Mesendoderm (in vitro differentiated cells): ENCODE data around the gene LMBRD1.
"Not testable (repeated sequence)": the region's sequence is repeated elsewhere in the genome, so short reads cannot be mapped to it uniquely, and the experiment has no call there.

Source experiments
- DNase-seq: peaks from one replicate; pipeline ENCODE4 v3.0.0; 2013
- H2AK5ac ChIP-seq: 2 replicates; pipeline ENCODE4 v1.6.1; 2013; ENCODE audit warnings: low read length, inconsistent platforms
- H2BK120ac ChIP-seq: 2 replicates; pipeline ENCODE4 v1.6.1; 2013; ENCODE audit warnings: low read depth, mild to moderate bottlenecking, low read length, moderate library complexity, mixed read lengths
- H2BK15ac ChIP-seq: replicated peaks from 2 replicates; pipeline ENCODE4 v1.6.1; 2013; ENCODE audit warnings: low read depth, mild to moderate bottlenecking, moderate library complexity
- H2BK5ac ChIP-seq: 2 replicates; pipeline ENCODE4 v1.6.1; 2013; ENCODE audit warnings: low read length, inconsistent platforms
- H3K18ac ChIP-seq: 2 replicates; pipeline ENCODE4 v1.6.1; 2013; ENCODE audit warnings: mild to moderate bottlenecking, low read length, mixed read lengths
- H3K23ac ChIP-seq: one replicate; pipeline ENCODE4 v1.6.1; 2013; ENCODE audit warnings: low read length
- H3K27ac ChIP-seq: 2 replicates; pipeline ENCODE4 v1.5.1; 2013; ENCODE audit warnings: low read depth, mild to moderate bottlenecking, inconsistent platforms, low read length, moderate library complexity
- H3K27me3 ChIP-seq: 2 replicates; pipeline ENCODE4 v1.6.1; 2013; ENCODE audit warnings: low read length, control low read depth, mild to moderate bottlenecking, inconsistent platforms; ENCODE audit not compliant: insufficient read depth, poor library complexity
- H3K36me3 ChIP-seq: 2 replicates; pipeline ENCODE4 v1.6.1; 2013; ENCODE audit warnings: low read length, inconsistent platforms; ENCODE audit not compliant: control insufficient read depth, insufficient read depth
- H3K4ac ChIP-seq: one replicate; pipeline ENCODE4 v1.6.1; 2013; ENCODE audit warnings: low read depth, mild to moderate bottlenecking, low read length, moderate library complexity
- H3K4me1 ChIP-seq: 2 replicates; pipeline ENCODE4 v1.6.1; 2013; ENCODE audit warnings: low read depth, low read length, inconsistent platforms; ENCODE audit not compliant: control insufficient read depth
- H3K4me2 ChIP-seq: 2 replicates; pipeline ENCODE4 v1.6.1; 2013; ENCODE audit warnings: low read length
- H3K4me3 ChIP-seq: 2 replicates; pipeline ENCODE4 v1.5.1; 2013; ENCODE audit warnings: mild to moderate bottlenecking, low read length
- H3K56ac ChIP-seq: one replicate; pipeline ENCODE4 v1.6.1; 2013; ENCODE audit warnings: low read length
- H3K79me1 ChIP-seq: 2 replicates; pipeline ENCODE4 v1.6.1; 2013; ENCODE audit warnings: low read length, inconsistent platforms
- H3K79me2 ChIP-seq: 2 replicates; pipeline ENCODE4 v1.6.1; 2013; ENCODE audit warnings: mild to moderate bottlenecking, low read length; ENCODE audit not compliant: control insufficient read depth, insufficient read depth
- H3K9ac ChIP-seq: 2 replicates; pipeline ENCODE4 v1.6.1; 2013; ENCODE audit warnings: low read length, inconsistent platforms
- H4K5ac ChIP-seq: one replicate; pipeline ENCODE4 v1.6.1; 2013; ENCODE audit warnings: low read length
- H4K8ac ChIP-seq: one replicate; pipeline ENCODE4 v1.6.1; 2013; ENCODE audit warnings: low read depth, mild to moderate bottlenecking, control low read depth, low read length, moderate library complexity
- WGBS: extraction: QIAGEN DNeasy Blood & Tissue Kit; methylation state at CpG from one replicate; pipeline ENCODE4 v1.1.7; 2013; ENCODE audit warnings: low lambda C conversion rate, missing lambda C conversion rate; ENCODE audit not compliant: insufficient coverage; ENCODE audit errors: extremely low coverage; 5-methylcytosine and 5-hydroxymethylcytosine counted together

LMBRD1 gene

DNA sequence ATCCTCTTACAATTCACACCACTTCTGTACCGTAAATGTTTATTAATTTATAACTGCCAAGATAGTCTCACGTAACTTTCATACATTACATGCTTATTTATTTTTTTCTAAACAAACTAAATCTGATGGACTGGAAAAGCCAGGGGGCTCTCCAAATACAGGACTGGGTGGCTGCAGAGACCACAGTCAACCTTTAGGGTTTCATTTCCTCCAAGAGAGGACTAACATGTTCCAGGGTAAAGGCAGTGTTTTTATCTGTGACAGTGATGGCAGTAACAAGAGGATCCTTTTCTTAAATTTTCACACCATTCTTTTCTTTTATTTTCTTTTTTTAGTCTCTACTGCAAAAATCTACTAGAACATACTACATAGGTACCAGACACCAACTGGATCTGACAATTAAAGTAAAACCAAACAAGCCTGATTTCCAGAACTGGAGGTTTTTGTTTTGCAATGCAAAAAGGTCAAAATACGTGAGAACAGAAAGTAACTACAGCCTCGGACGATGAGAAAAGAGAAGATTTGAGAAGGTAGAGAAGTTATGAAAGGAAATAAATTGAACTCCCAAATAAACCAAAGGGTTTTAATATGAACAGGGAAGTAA lies 1.2 kb downstream of the LMBRD1 start:
- DNase-seq, result peak; percentile 45
- H3K56ac ChIP-seq, result no peak overlapping the region
- no peak overlapping the region for H3K18ac ChIP-seq
- no peak overlapping the region for H3K23ac ChIP-seq
- H4K5ac ChIP-seq, result no peak overlapping the region
- H3K79me2 ChIP-seq, result peaks cover 14% of the 10 kb centered on the region
- H3K27me3 ChIP-seq, result no peaks in the 10 kb centered on the region
- WGBS, result 100% methylated on average over 2 of the region's 5 CpGs
- H3K79me1 ChIP-seq, result no peaks in the 10 kb centered on the region
- H3K36me3 ChIP-seq, result no peaks in the 10 kb centered on the region
- peaks cover 4% of the 10 kb centered on the region for H3K4me1 ChIP-seq
- H2BK120ac ChIP-seq, result no peak overlapping the region
- H4K8ac ChIP-seq, result no peak overlapping the region
- H3K4me3 ChIP-seq, result peak overlapping the region; percentile 62
- H3K27ac ChIP-seq, result no peak overlapping the region
- peak overlapping the region; percentile 81 for H3K4me2 ChIP-seq
- H3K9ac ChIP-seq, result peak overlapping the region; percentile 4
- H2AK5ac ChIP-seq, result no peak overlapping the region
- no peak overlapping the region for H2BK5ac ChIP-seq
- no peak overlapping the region for H3K4ac ChIP-seq
- H2BK15ac ChIP-seq, result no peak overlapping the region

DNA sequence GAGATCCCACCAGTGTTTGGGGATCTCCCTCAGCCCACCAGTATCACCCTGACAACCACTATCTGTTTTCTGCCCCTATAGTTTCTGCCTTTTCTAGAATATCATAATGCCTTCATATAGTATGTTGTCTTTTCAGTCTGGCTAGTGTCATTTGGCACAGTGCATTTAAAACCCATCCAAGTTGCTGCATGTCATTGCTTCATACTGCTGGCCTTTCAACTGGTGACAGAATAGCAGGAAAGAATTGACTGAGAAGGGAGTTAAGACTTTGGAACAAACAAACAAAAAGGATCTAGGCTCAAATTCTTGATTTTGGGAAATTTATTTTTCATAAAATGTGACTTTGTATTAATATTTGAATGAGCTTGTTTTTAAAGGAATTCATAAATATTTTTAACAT lies 4.5 kb downstream of the LMBRD1 start:
- Histone ChIP-seq H3K27ac (no peak overlapping the region), H3K79me1 (no peaks in the 10 kb centered on the region), H3K4me1 (peaks cover 4% of the 10 kb centered on the region), H3K79me2 (peaks cover 14% of the 10 kb centered on the region), H3K4me3 (no peak overlapping the region), H2BK5ac (no peak overlapping the region), H3K4ac (no peak overlapping the region), H3K27me3 (no peaks in the 10 kb centered on the region), H3K56ac (no peak overlapping the region), H3K18ac (no peak overlapping the region), H4K5ac (no peak overlapping the region), H2AK5ac (no peak overlapping the region), H2BK15ac (no peak overlapping the region), H3K4me2 (no peak overlapping the region), H3K23ac (no peak overlapping the region), H4K8ac (no peak overlapping the region), H3K9ac (no peak overlapping the region), H3K36me3 (no peaks in the 10 kb centered on the region), H2BK120ac (no peak overlapping the region)
- DNase-seq, result no peak

DNA sequence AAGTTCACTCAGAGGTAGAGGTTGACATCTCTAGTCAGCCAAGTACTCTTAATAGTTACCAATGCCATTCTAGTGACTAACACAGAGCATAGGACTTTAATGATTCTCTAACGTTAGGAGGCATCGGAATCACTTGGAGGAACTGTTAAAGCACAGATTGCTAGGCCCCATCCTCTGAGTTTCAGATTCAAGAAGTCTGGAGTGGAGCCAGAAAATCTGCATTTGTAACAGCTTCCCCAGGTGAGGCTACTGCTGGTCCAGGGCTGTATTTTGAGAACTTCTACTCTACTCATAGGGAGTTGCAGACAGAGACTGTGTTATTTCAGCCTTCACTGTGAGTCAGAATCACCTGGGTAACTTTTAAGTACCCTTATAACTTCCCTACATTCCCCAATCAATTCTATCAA lies 5.7 kb downstream of the LMBRD1 start:
- H2BK120ac ChIP-seq, result no peak overlapping the region
- no peaks in the 10 kb centered on the region for H3K27me3 ChIP-seq
- no peak overlapping the region for H3K4me2 ChIP-seq
- no peak overlapping the region for H3K23ac ChIP-seq
- H3K4me3 ChIP-seq, result no peak overlapping the region
- H4K8ac ChIP-seq, result no peak overlapping the region
- WGBS, result no CpG with 5 or more reads among the region's 2 CpGs
- H3K79me2 ChIP-seq, result peaks cover 14% of the 10 kb centered on the region
- no peak for DNase-seq
- H4K5ac ChIP-seq, result no peak overlapping the region
- no peaks in the 10 kb centered on the region for H3K36me3 ChIP-seq
- H2AK5ac ChIP-seq, result no peak overlapping the region
- peaks cover 4% of the 10 kb centered on the region for H3K4me1 ChIP-seq
- no peak overlapping the region for H3K27ac ChIP-seq
- H3K4ac ChIP-seq, result no peak overlapping the region
- H3K56ac ChIP-seq, result no peak overlapping the region
- H3K9ac ChIP-seq, result no peak overlapping the region
- H3K79me1 ChIP-seq, result no peaks in the 10 kb centered on the region
- peak overlapping the region; percentile 28 for H3K18ac ChIP-seq
- H2BK5ac ChIP-seq, result no peak overlapping the region
- H2BK15ac ChIP-seq, result peak overlapping the region; percentile 74

DNA sequence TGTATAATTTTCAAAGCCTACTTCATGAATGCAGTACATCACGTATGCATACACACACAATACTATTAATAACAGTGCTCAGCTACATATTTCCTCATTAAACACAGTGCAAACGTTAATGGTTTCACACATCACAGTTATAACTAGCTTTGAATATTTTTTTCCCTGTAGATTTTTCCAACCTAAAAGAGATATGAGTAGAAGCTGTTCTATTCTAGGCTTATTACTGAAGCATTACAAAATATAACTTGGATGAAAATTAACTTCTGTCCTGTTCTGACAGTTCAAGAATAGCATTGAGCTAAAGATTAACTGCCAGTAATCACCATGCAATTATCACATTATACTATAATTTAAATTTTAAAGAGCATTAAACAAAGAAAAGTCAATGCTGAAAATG lies 6.2 kb downstream of the LMBRD1 start:
- Histone ChIP-seq H3K27me3 (no peaks in the 10 kb centered on the region), H4K5ac (no peak overlapping the region), H2BK15ac (no peak overlapping the region), H3K4me3 (no peak overlapping the region), H4K8ac (no peak overlapping the region), H3K56ac (no peak overlapping the region), H3K23ac (no peak overlapping the region), H3K27ac (no peak overlapping the region), H2BK5ac (no peak overlapping the region), H3K9ac (no peak overlapping the region), H3K79me1 (peaks cover 2% of the 10 kb centered on the region), H3K4me2 (no peak overlapping the region), H3K18ac (no peak overlapping the region), H3K4ac (no peak overlapping the region), H3K36me3 (no peaks in the 10 kb centered on the region), H3K79me2 (peaks cover 14% of the 10 kb centered on the region), H2AK5ac (no peak overlapping the region), H2BK120ac (no peak overlapping the region), H3K4me1 (peaks cover 4% of the 10 kb centered on the region)
- WGBS, result no CpG with 5 or more reads among the region's 2 CpGs
- no peak for DNase-seq

DNA sequence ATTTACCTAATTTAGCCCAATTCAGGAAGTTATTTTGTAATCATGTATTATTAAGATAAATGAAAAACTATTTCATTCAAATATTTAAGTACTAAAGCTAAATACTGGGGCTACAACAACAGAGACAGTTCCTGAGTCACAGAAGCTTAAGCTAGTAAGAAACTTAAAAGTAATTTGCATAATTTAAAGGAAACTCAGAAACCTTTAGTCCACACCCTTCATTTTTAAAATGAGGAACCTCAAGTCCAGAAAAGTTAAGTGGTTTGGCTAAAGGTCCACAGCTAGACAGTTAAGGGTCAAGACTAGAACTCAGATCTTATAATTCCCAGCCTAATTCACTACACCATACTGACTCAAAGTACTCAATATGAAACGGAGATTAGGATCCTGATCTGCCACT lies 7.2 kb downstream of the LMBRD1 start:
- WGBS, result no CpG with 5 or more reads among the region's 1 CpG
- H3K27me3 ChIP-seq, result no peaks in the 10 kb centered on the region
- H3K4me1 ChIP-seq, result peaks cover 7% of the 10 kb centered on the region
- peaks cover 7% of the 10 kb centered on the region for H3K79me1 ChIP-seq
- no peak for DNase-seq
- no peak overlapping the region for H2AK5ac ChIP-seq
- no peak overlapping the region for H2BK15ac ChIP-seq
- H3K18ac ChIP-seq, result no peak overlapping the region
- H3K79me2 ChIP-seq, result peaks cover 9% of the 10 kb centered on the region
- H4K8ac ChIP-seq, result no peak overlapping the region
- no peak overlapping the region for H3K23ac ChIP-seq
- H3K4me3 ChIP-seq, result no peak overlapping the region
- no peak overlapping the region for H2BK120ac ChIP-seq
- no peak overlapping the region for H4K5ac ChIP-seq
- no peak overlapping the region for H3K4me2 ChIP-seq
- H3K27ac ChIP-seq, result no peak overlapping the region
- H3K56ac ChIP-seq, result no peak overlapping the region
- H2BK5ac ChIP-seq, result no peak overlapping the region
- no peak overlapping the region for H3K4ac ChIP-seq
- no peak overlapping the region for H3K9ac ChIP-seq
- no peaks in the 10 kb centered on the region for H3K36me3 ChIP-seq

DNA sequence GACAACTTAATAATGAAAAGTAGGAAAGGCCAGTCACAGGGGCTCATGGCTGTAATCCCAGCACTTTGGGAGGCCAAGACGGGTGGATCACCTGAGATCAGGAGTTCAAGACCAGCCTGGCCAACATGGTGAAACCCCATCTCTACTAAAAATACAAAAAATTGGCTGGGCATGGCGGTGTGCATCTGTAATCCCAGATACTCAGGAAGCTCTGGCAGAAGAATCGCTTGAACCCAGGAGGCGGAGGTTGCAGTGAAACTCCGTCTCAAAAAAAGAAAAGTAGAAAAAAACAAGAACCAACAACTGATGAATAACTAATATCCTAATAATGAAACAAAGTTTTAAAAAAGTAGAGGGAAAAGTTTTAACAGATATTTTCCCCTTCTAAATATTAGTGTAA lies 9.4 kb downstream of the LMBRD1 start:
- not testable (repeated sequence) for H2BK5ac ChIP-seq, H3K36me3 ChIP-seq, H3K9ac ChIP-seq, H3K4me3 ChIP-seq, H3K56ac ChIP-seq, DNase-seq, H3K23ac ChIP-seq, H3K18ac ChIP-seq, H4K8ac ChIP-seq, H3K79me2 ChIP-seq, H3K4ac ChIP-seq, H2AK5ac ChIP-seq, H3K27ac ChIP-seq, H3K79me1 ChIP-seq, H3K4me2 ChIP-seq, H3K27me3 ChIP-seq, H4K5ac ChIP-seq, H2BK120ac ChIP-seq, H2BK15ac ChIP-seq, H3K4me1 ChIP-seq
- no CpG with 5 or more reads among the region's 5 CpGs for WGBS
